K562 (cell line): Measurements from ENCODE around the gene ZFP2. TPM values are rescaled to one million over a fixed set of nuclear protein-coding genes. Genes with fewer than 3 reads are reported as not detected.

Source experiments
- GTF3C2 ChIP-seq: IDR thresholded peaks from 3 replicates; pipeline ENCODE4 v1.6.1; 2011; ENCODE audit warnings: borderline replicate concordance, mild to moderate bottlenecking, moderate library complexity; ENCODE audit not compliant: insufficient read length; ENCODE audit errors: extremely low read depth
- MCM2 ChIP-seq: fragments of 450-650 bp; IDR thresholded peaks from 2 replicates; pipeline ENCODE4 v1.6.1; 2017; ENCODE audit warnings: low read depth, mild to moderate bottlenecking
- OTX1 ChIP-seq: fragments of 450-650 bp; formaldehyde crosslinking; IDR thresholded peaks from 2 replicates; pipeline ENCODE4 v1.4.0; 2022; ENCODE audit warnings: mild to moderate bottlenecking
- POLR2AphosphoS5 ChIP-seq: IDR thresholded peaks from 2 replicates; pipeline ENCODE4 v1.6.1; 2011; ENCODE audit warnings: mild to moderate bottlenecking, low read depth, low read length, moderate library complexity; ENCODE audit not compliant: control insufficient read depth, insufficient read depth
- SUPT5H ChIP-seq: fragments of 450-650 bp; IDR thresholded peaks from 2 replicates; pipeline ENCODE4 v1.6.1; 2016
- ZFP30 ChIP-seq: fragments of 250-450 bp; sonication (Bioruptor Pico); IDR thresholded peaks from 2 replicates; pipeline ENCODE4 v1.8.0; 2022; ENCODE audit warnings: moderate library complexity, mild to moderate bottlenecking, inconsistent platforms, borderline replicate concordance
- ZFP36 ChIP-seq: fragments of 150-350 bp; IDR thresholded peaks from 2 replicates; pipeline ENCODE4 v1.6.1; 2018; ENCODE audit warnings: low read length, low read depth; ENCODE audit not compliant: partially characterized antibody
- ZNF282 ChIP-seq: sonication (generic); formaldehyde crosslinking; IDR thresholded peaks from 2 replicates; pipeline ENCODE4 v1.8.1; 2023; ENCODE audit warnings: missing genetic modification reagents
- polyA plus RNA-seq, 8 experiments: library from polyadenylated mRNA; depleted of rRNA in 4 of 8; stranded (reverse) in 5 of 8; unstranded in 3 of 8; fragments of >200 nt; fragmentation: Nextera tagmentation in 2 of 8; fragmentation: Illumina TruSeq in 1 of 8; extraction: Ambion mirVana in 2 of 8; extraction: Trizol in 1 of 8; gene quantifications; 2 replicates each; pipeline versions ENCODE4 v1.2.1 to v1.2.3, GENCODE V29; 2011 to 2014; ENCODE audit warnings: inconsistent platforms in 1 of 8, missing spikeins in 1 of 8
- total RNA-seq, 7 experiments: library from RNA; depleted of rRNA in 6 of 7; stranded (reverse); fragments of >200 nt in 6 of 7; fragmentation: Illumina TruSeq in 2 of 7; extraction: Trizol in 2 of 7; gene quantifications; 2 replicates each; pipeline versions ENCODE4 v1.2.1 to v1.2.3, GENCODE V29; 2011 to 2021; ENCODE audit warnings: low replicate concordance in 1 of 7
- TF ChIP-seq, protein P1 (sequence below): fragments of 450-650 bp; IDR thresholded peaks from 2 replicates; pipeline ENCODE4 v1.6.1; 2016; ENCODE audit warnings: mild to moderate bottlenecking

ZFP2 gene
- total and polyA plus RNA-seq, 9 of the 15 experiments (the other 6 are each of a cell fraction or from before 2014, with no cell fraction given) = 0.07 to 0.13 TPM; not detected in 7

- TF ChIP-seq, protein P1, sequence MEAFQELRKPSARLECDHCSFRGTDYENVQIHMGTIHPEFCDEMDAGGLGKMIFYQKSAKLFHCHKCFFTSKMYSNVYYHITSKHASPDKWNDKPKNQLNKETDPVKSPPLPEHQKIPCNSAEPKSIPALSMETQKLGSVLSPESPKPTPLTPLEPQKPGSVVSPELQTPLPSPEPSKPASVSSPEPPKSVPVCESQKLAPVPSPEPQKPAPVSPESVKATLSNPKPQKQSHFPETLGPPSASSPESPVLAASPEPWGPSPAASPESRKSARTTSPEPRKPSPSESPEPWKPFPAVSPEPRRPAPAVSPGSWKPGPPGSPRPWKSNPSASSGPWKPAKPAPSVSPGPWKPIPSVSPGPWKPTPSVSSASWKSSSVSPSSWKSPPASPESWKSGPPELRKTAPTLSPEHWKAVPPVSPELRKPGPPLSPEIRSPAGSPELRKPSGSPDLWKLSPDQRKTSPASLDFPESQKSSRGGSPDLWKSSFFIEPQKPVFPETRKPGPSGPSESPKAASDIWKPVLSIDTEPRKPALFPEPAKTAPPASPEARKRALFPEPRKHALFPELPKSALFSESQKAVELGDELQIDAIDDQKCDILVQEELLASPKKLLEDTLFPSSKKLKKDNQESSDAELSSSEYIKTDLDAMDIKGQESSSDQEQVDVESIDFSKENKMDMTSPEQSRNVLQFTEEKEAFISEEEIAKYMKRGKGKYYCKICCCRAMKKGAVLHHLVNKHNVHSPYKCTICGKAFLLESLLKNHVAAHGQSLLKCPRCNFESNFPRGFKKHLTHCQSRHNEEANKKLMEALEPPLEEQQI = no peak
- no peak for TF ChIP-seq GTF3C2
- no peak for TF ChIP-seq OTX1 (CRISPR knock-in tag)
- TF ChIP-seq ZFP30 = no peak
- no peak for TF ChIP-seq POLR2AphosphoS5
- TF ChIP-seq MCM2 = no peak
- no peak for TF ChIP-seq ZFP36
- TF ChIP-seq ZNF282 (CRISPR knock-in tag) = no peak
- TF ChIP-seq SUPT5H = no peak
Observed at GRCh38 chr5:178895615-178896571, at the start of gene ZFP2 (continued).
